ENCODE measurements around the gene MAPK6.

Gene MAPK6

GRCh38 chr15:52021892-52022540, 3.0 kb downstream of the MAPK6 start:
- TF ChIP-seq FOXP2 (optimal IDR thresholded peaks at IDR 0.05; ENCODE audit: borderline replicate concordance, extremely low read depth, extremely low read length, insufficient read depth) (no peak), REST (IDR thresholded peaks at IDR 0.05; ENCODE audit: insufficient read depth in 1 of 2, low read depth in 2 of 2, low read length in 2 of 2) (no peak), POLR2AphosphoS5 (IDR thresholded peaks at IDR 0.05; ENCODE audit: low read depth, low read length) (no peak), SIN3A (IDR thresholded peaks at IDR 0.05; ENCODE audit: borderline replicate concordance, insufficient read depth, low read length) (no peak), TAF1 (IDR thresholded peaks at IDR 0.05; ENCODE audit: borderline replicate concordance, insufficient read depth, low read length) (no peak)

- TF ChIP-seq SIN3A (IDR thresholded peaks at IDR 0.05; ENCODE audit: borderline replicate concordance, insufficient read depth, low read length) (no peak), REST (IDR thresholded peaks at IDR 0.05; ENCODE audit: insufficient read depth in 1 of 2, low read depth in 2 of 2, low read length in 2 of 2) (no peak), FOXP2 (optimal IDR thresholded peaks at IDR 0.05; ENCODE audit: borderline replicate concordance, extremely low read depth, extremely low read length, insufficient read depth) (no peak), POLR2AphosphoS5 (IDR thresholded peaks at IDR 0.05; ENCODE audit: low read depth, low read length) (no peak)
Measured at GRCh38 chr15:52023169-52023922, 4.3 kb downstream of the MAPK6 start.

GRCh38 chr15:52028431-52029093, 9.5 kb downstream of the MAPK6 start:
- TF ChIP-seq REST (IDR thresholded peaks at IDR 0.05; ENCODE audit: insufficient read depth in 1 of 2, low read depth in 2 of 2, low read length in 2 of 2): no peak
- TF ChIP-seq SIN3A (IDR thresholded peaks at IDR 0.05; ENCODE audit: borderline replicate concordance, insufficient read depth, low read length): no peak
- TF ChIP-seq POLR2AphosphoS5 (IDR thresholded peaks at IDR 0.05; ENCODE audit: low read depth, low read length): no peak
- no peak for TF ChIP-seq TAF1 (IDR thresholded peaks at IDR 0.05; ENCODE audit: borderline replicate concordance, insufficient read depth, low read length)
- no peak for TF ChIP-seq FOXP2 (optimal IDR thresholded peaks at IDR 0.05; ENCODE audit: borderline replicate concordance, extremely low read depth, extremely low read length, insufficient read depth)

- no peak for TF ChIP-seq FOXP2 (optimal IDR thresholded peaks at IDR 0.05; ENCODE audit: borderline replicate concordance, extremely low read depth, extremely low read length, insufficient read depth)
- TF ChIP-seq REST (IDR thresholded peaks at IDR 0.05; ENCODE audit: insufficient read depth in 1 of 2, low read depth in 2 of 2, low read length in 2 of 2): no peak
- no peak for TF ChIP-seq TAF1 (IDR thresholded peaks at IDR 0.05; ENCODE audit: borderline replicate concordance, insufficient read depth, low read length)
- no peak for TF ChIP-seq SIN3A (IDR thresholded peaks at IDR 0.05; ENCODE audit: borderline replicate concordance, insufficient read depth, low read length)
- TF ChIP-seq POLR2AphosphoS5 (IDR thresholded peaks at IDR 0.05; ENCODE audit: low read depth, low read length): no peak
Measured at GRCh38 chr15:52030010-52030409, 11.0 kb downstream of the MAPK6 start.

All from PFSK-1 (cell line).